ENCODE data around the gene IL1A. TPM values are rescaled to one million over a fixed set of nuclear protein-coding genes. Genes with fewer than 3 reads are reported as not detected.

Gene IL1A
- total RNA-seq, 1 experiment from 2014 or later = 1.5 TPM

DNA sequence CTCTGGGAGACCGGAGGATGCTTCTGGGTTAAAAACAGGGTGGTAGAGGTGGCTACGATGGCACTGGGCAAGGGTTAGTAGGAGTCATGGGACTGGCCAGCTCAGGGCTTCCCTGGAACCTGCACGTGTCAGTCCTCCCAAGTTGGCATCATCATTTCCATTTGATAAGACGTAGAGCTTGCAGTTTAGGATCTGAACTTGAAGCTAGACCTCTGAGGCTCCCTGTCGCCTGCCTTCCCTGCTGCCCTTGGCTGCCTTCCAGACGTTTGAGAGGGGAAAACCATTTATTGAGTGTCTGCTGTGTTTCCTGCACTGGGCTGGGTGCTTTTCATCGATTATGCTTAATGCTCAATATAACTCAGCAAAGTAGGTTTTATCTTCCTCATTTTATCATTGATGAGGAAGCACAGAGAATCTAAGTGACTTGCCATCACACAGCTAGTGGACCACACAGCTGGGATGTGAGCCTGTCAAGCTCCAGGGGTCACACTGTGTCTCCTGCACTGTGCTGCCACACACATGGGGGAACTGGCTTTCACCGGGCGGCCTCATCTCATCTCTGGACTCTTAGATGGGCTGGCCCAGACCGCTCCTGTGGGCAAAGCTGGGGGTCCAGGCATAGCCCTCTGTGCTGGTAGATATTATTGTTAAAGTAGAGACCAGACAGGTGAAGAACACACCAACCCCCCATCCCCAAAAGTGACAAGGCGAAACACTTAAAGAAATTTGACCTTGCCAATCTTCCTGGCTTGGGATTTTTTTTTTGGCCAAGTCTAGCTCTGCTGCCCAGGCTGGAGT is 55.7 kb downstream of the IL1A start:
- Histone ChIP-seq H3K27me3 (replicated peaks) (no peaks in the 10 kb centered on the region), H3K4me3 (no peak overlapping the region), H3K36me3 (no peaks in the 10 kb centered on the region), H3K27ac (no peak overlapping the region), H3K4me1 (replicated peaks) (peaks cover 6% of the 10 kb centered on the region), H3K9me3 (replicated peaks) (no peaks in the 10 kb centered on the region)
- no peak for DNase-seq (ENCODE audit: low read depth in 1 of 2, low spot score in 2 of 2)

DNA sequence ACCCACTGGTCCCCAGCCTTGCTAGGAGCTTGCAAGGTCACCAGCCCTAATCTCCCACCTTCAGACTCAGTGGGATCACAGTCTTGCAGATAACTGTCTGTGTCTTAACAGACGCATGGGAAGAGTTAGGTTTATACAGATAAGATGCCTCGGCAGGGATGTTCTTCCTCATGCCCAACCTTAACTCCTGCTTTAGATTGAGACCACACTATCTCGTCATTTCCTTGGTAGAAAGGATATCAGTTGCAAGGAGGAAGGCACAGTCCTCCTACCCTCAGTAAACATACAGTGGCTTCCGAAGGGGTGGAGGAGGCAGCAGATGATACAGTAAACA is 56.3 kb downstream of the IL1A start:
- Histone ChIP-seq H3K4me3 (no peak overlapping the region), H3K27me3 (replicated peaks) (no peaks in the 10 kb centered on the region), H3K9me3 (replicated peaks) (no peaks in the 10 kb centered on the region), H3K27ac (no peak overlapping the region), H3K4me1 (replicated peaks) (peaks cover 6% of the 10 kb centered on the region), H3K36me3 (no peaks in the 10 kb centered on the region)
- no peak for DNase-seq (ENCODE audit: low read depth in 1 of 2, low spot score in 2 of 2)

- DNase-seq (ENCODE audit: low read depth in 1 of 2, low spot score in 2 of 2) = peak in 1 of 2 experiments; percentile 36
- no peaks in the 10 kb centered on the region for H3K27me3 ChIP-seq (replicated peaks)
- no peaks in the 10 kb centered on the region for H3K36me3 ChIP-seq
- no peaks in the 10 kb centered on the region for H3K9me3 ChIP-seq (replicated peaks)
- H3K27ac ChIP-seq = no peak overlapping the region
- H3K4me1 ChIP-seq (replicated peaks) = peaks cover 6% of the 10 kb centered on the region
- no peak overlapping the region for H3K4me3 ChIP-seq
Measured at GRCh38 chr2:112727276-112728028, 56.8 kb downstream of the IL1A start.

DNA sequence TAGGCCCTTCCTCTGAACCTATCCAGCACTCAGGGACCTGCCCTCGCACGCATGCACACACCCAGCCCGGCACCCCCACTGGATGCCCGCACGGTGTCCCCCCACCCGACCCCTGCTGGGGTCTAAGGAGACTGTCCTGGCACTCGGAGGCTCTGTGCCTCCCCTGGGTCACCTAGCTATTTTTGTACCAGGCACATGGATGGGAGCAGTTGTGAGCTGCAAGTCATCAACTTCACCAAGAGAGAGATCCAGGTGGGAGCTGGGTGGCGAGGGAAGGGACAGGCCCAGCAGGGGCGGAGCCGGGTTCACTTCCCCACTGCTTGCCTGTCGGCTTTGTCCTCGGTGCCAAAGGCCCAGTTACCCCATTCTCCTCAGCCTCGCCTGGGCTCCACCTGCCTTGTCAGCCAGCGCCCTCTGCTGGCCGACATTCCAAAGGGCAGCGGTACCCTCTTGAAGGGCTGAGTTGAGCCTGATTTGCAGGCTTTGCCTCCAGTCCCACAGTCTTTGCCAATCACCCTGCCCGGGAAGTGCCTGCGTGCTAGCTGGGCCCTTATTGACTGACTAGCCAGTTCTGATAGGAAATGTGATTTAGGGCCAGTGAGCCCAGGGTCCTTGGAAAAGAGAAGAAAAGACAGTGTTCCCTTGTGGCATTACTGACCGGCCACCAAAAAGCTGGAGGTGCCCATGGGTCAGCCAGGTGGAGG is 57.7 kb downstream of the IL1A start:
- Histone ChIP-seq H3K27me3 (replicated peaks) (no peaks in the 10 kb centered on the region), H3K36me3 (no peaks in the 10 kb centered on the region), H3K4me3 (no peak overlapping the region), H3K9me3 (replicated peaks) (no peaks in the 10 kb centered on the region), H3K4me1 (replicated peaks) (peaks cover 6% of the 10 kb centered on the region), H3K27ac (no peak overlapping the region)
- peak; percentile 79 to 88 for DNase-seq (ENCODE audit: low read depth in 1 of 2, low spot score in 2 of 2)

- Histone ChIP-seq H3K27me3 (replicated peaks) (no peaks in the 10 kb centered on the region), H3K36me3 (no peaks in the 10 kb centered on the region), H3K4me3 (no peak overlapping the region), H3K9me3 (replicated peaks) (no peaks in the 10 kb centered on the region), H3K27ac (no peak overlapping the region), H3K4me1 (replicated peaks) (peaks cover 6% of the 10 kb centered on the region)
- DNase-seq (ENCODE audit: low read depth in 1 of 2, low spot score in 2 of 2) = peak in 1 of 2 experiments; percentile 44
Measured at GRCh38 chr2:112725545-112726457, 58.5 kb downstream of the IL1A start.

DNA sequence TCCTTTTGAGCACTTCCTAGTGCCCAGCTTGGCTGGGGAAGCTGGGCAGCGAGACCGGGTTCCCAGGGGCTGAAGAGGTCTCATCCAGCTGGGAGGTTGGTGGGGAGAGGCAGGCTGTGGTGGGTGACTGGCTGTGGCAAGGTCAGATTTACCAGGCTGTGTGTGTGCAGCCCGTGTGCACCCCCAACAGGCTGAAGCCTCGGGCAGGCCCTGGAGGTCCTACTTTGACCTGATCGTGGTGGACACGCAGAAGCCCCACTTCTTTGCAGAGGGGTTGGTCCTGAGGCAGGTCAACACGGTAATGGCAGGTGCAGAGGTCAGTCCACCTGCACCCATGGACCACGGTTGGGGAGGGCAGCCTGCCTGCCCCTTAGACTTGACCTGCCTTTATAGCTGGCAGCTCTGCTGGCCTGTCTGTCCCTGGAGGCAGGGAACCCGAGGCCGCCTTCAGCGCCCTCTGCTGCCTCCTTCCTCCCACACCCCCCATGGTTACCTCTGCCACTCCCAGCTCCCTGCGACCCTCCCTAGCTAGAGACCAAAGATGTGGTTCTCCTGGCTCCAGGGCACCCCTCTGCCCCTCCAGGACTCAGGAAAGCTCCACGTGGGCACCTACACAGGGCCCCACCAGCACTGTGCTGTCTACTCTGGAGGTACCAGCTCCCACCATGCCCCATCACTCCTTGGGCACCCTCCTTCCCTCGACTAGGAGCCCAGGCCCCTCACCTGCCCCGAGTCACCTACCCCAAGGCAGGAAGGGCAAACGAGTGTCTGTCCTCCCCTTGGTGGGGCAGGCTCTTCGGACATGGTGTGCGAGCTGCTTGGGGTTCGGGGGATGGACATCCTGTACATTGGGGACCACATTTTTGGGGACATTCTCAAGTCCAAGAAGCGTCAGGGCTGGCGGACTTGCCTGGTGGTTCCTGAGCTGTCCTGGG is 59.4 kb downstream of the IL1A start:
- H3K4me1 ChIP-seq (replicated peaks) = peaks cover 6% of the 10 kb centered on the region
- H3K27ac ChIP-seq = no peak overlapping the region
- no peaks in the 10 kb centered on the region for H3K36me3 ChIP-seq
- no peak overlapping the region for H3K4me3 ChIP-seq
- no peaks in the 10 kb centered on the region for H3K9me3 ChIP-seq (replicated peaks)
- no peaks in the 10 kb centered on the region for H3K27me3 ChIP-seq (replicated peaks)
- DNase-seq (ENCODE audit: low read depth in 1 of 2, low spot score in 2 of 2) = peak in 1 of 2 experiments; percentile 41

- Histone ChIP-seq H3K27ac (no peak overlapping the region), H3K4me1 (replicated peaks) (peaks cover 6% of the 10 kb centered on the region), H3K9me3 (replicated peaks) (no peaks in the 10 kb centered on the region), H3K4me3 (no peak overlapping the region), H3K27me3 (replicated peaks) (no peaks in the 10 kb centered on the region), H3K36me3 (no peaks in the 10 kb centered on the region)
- DNase-seq (ENCODE audit: low read depth in 1 of 2, low spot score in 2 of 2) = peak in 1 of 2 experiments; percentile 37
Measured at GRCh38 chr2:112723995-112724394, 60.3 kb downstream of the IL1A start.

Other genes with a start within 250 kb of the IL1A start
- 8.0 and 15.1 TPM in 2 replicates for gene POLR1B, start 242.0 kb downstream of the IL1A start, total RNA-seq (2014; rRNA removed; shearing (Covaris generic))
- 4.9 and 14.2 TPM in 2 replicates for gene CHCHD5, start 199.9 kb downstream of the IL1A start, total RNA-seq (2014; rRNA removed; shearing (Covaris generic))
- gene SLC20A1, start 138.6 kb downstream of the IL1A start, total RNA-seq (2014; rRNA removed; shearing (Covaris generic)) = 47.4 and 48.3 TPM in 2 replicates
- gene NT5DC4, start 63.5 kb downstream of the IL1A start, total RNA-seq (2014; rRNA removed; shearing (Covaris generic)) = not detected in 2 replicates
- 25.1 and 33.4 TPM in 2 replicates for gene CKAP2L, start 19.9 kb downstream of the IL1A start, total RNA-seq (2014; rRNA removed; shearing (Covaris generic))
- 4.2 and 4.3 TPM in 2 replicates for gene IL1B, start 52.3 kb upstream of the IL1A start, total RNA-seq (2014; rRNA removed; shearing (Covaris generic))
- gene IL37, start 126.7 kb upstream of the IL1A start, total RNA-seq (2014; rRNA removed; shearing (Covaris generic)) = not detected in 2 replicates
- not detected in 2 replicates for gene IL36G, start 193.5 kb upstream of the IL1A start, total RNA-seq (2014; rRNA removed; shearing (Covaris generic))
- gene IL36A, start 221.0 kb upstream of the IL1A start, total RNA-seq (2014; rRNA removed; shearing (Covaris generic)) = not detected in 2 replicates